ENCODE results near the gene RCBTB1. TPM values are rescaled to one million over a fixed set of nuclear protein-coding genes. Genes with fewer than 3 reads are reported as not detected.
A peak's percentile ranks its signal among the peaks of the same experiment; 100 is the strongest.
"Not testable (repeated sequence)": the region's sequence is repeated elsewhere in the genome, so short reads cannot be mapped to it uniquely, and the experiment has no call there.

RCBTB1 gene
- total RNA-seq, 2 experiments from 2014 or later: 10.3 to 11.4 TPM

DNA sequence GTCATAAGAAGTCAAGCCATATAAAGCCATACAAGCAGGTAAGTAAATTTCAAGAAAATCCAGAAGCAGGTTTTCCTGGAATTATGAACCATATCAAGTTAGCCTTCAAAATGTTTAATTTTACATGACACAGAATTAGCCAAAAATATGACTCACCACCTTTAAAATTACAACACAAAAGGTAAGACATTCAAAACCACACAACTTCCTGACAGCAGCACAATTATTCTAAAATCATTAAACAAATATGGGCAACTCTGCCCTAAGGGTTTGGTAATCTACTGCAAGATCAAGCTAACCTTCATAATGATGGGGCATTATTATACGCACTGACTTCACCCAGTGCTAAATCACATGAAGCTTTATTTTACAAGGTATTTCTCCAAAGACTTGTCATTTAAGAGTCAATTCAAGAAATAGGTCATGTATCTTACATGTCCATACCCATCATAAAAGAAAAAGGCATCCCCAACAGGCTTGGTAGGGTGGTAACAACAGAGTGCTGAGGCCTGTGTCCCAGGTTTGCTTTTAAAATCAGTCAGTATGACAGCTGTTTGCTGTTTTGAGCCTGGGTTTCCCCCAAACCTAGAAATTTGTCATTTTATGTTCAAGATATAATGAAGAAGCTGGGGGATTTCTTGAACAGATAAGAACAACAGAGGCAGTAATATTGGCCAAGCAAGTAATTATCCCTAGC, 15.2 kb downstream of the RCBTB1 start:
- Histone ChIP-seq H3K27ac (ENCODE audit: low read depth in 1 of 2, low read length in 2 of 2) (peak overlapping the region in 1 of 2 donors; percentile 52), H3K4me1 (ENCODE audit: insufficient read depth, low read length) (peaks cover 18% of the 10 kb centered on the region), H3K9me3 (ENCODE audit: control insufficient read depth in 1 of 2, insufficient read depth in 1 of 2, low read length in 2 of 2) (no peaks in the 10 kb centered on the region), H3K4me3 (ENCODE audit: low read length) (no peak overlapping the region), H3K36me3 (ENCODE audit: insufficient read depth, low read length) (peaks cover 10% of the 10 kb centered on the region), H3K27me3 (ENCODE audit: control insufficient read depth in 1 of 2, insufficient read depth in 2 of 2, low read length in 2 of 2) (no peaks in the 10 kb centered on the region)
- Mint-ChIP-seq H3K9me3 (no peaks in the 10 kb centered on the region), H3K27me3 (no peaks in the 10 kb centered on the region), H3K4me1 (ENCODE audit: low read depth) (peaks cover 26% of the 10 kb centered on the region), H3K4me3 (no peak overlapping the region), H3K27ac (peak overlapping the region; percentile 26), H3K36me3 (ENCODE audit: low read depth) (peaks cover 20% of the 10 kb centered on the region)
- ATAC-seq (ENCODE audit: poor library complexity) (peak; percentile 65), DNase-seq (peak in 1 of 14 experiments; percentile 42)
- ChIA-PET POLR2A (interaction anchor here (1.4 kb wide), 1 partner anchor 16 kb away, joined by 5 read pairs; the partner anchor contains the start of gene RCBTB1), CTCF (interaction anchor here (0.6 to 1.2 kb wide), 3 partner anchors 9 to 234 kb away, joined by 3 to 5 read pairs (median 4); no protein-coding TSS in a partner anchor)
- TF ChIP-seq, protein P1, sequence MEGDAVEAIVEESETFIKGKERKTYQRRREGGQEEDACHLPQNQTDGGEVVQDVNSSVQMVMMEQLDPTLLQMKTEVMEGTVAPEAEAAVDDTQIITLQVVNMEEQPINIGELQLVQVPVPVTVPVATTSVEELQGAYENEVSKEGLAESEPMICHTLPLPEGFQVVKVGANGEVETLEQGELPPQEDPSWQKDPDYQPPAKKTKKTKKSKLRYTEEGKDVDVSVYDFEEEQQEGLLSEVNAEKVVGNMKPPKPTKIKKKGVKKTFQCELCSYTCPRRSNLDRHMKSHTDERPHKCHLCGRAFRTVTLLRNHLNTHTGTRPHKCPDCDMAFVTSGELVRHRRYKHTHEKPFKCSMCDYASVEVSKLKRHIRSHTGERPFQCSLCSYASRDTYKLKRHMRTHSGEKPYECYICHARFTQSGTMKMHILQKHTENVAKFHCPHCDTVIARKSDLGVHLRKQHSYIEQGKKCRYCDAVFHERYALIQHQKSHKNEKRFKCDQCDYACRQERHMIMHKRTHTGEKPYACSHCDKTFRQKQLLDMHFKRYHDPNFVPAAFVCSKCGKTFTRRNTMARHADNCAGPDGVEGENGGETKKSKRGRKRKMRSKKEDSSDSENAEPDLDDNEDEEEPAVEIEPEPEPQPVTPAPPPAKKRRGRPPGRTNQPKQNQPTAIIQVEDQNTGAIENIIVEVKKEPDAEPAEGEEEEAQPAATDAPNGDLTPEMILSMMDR (IDR thresholded peaks at IDR 0.05): no peak
- intact Hi-C loops (cut with DNase I, micrococcal nuclease): no loop called here

DNA sequence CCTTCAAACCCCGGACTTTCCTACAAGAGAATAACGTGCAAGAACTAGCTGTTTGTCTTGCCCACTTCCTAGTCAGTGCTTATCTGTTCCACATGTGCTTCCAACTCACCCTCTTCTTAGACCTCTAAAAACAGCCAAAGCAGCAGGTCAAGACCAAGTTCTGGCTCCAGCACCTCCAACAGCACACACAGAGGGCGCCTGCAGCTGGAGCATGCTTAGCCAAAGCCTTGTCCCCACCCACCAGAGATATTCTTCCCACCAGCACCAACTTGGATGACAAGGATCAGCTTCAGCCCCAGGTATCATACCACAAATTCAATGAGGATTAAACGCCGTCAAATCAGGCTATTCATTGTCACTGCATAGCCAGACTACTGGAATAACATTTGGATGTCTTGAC, 17.9 kb downstream of the RCBTB1 start:
- Mint-ChIP-seq H3K9me3 (no peaks in the 10 kb centered on the region), H3K4me3 (no peak overlapping the region), H3K27me3 (no peaks in the 10 kb centered on the region), H3K4me1 (ENCODE audit: low read depth) (peaks cover 21% of the 10 kb centered on the region), H3K27ac (no peak overlapping the region), H3K36me3 (ENCODE audit: low read depth) (peaks cover 30% of the 10 kb centered on the region)
- Histone ChIP-seq H3K36me3 (ENCODE audit: insufficient read depth, low read length) (peaks cover 14% of the 10 kb centered on the region), H3K4me1 (ENCODE audit: insufficient read depth, low read length) (peaks cover 18% of the 10 kb centered on the region), H3K9me3 (ENCODE audit: control insufficient read depth in 1 of 2, insufficient read depth in 1 of 2, low read length in 2 of 2) (no peaks in the 10 kb centered on the region), H3K4me3 (ENCODE audit: low read length) (no peak overlapping the region), H3K27me3 (ENCODE audit: control insufficient read depth in 1 of 2, insufficient read depth in 2 of 2, low read length in 2 of 2) (no peaks in the 10 kb centered on the region), H3K27ac (ENCODE audit: low read depth in 1 of 2, low read length in 2 of 2) (no peak overlapping the region)
- POLR2A ChIA-PET: interaction anchor here (0.5 kb wide), 1 partner anchor 74 kb away, joined by 3 read pairs; no protein-coding TSS in a partner anchor
- CTCF ChIA-PET: no interaction called here
- TF ChIP-seq, protein P1 (IDR thresholded peaks at IDR 0.05): no peak
- ATAC-seq (ENCODE audit: poor library complexity): no peak
- intact Hi-C loops (cut with DNase I, micrococcal nuclease): no loop called here
- DNase-seq: no peak

DNA sequence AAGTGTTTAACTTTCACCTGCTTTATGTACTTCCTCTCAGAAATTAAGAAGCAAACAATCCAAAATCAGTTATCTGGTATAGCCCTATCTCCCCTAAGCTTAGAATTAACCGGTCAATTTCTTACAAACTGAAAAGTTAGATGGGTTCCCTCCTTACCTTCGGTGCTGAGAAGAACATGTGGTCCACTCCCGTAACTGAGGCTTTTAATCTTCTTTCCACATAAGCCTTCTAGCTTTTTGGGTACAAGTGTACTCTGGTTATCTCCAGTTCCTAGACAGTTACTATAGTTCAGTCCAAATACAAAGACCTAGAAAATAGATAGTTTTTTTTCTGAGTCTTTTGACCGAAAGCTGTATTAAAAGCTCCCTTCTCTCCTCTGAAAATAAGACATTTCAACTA, 18.9 kb downstream of the RCBTB1 start:
- H3K4me1 ChIP-seq (ENCODE audit: insufficient read depth, low read length): peaks cover 18% of the 10 kb centered on the region
- H3K4me3 ChIP-seq (ENCODE audit: low read length): no peak overlapping the region
- no peak for DNase-seq
- Mint-ChIP-seq H3K27me3 (no peaks in the 10 kb centered on the region), H3K4me1 (ENCODE audit: low read depth) (peaks cover 20% of the 10 kb centered on the region), H3K27ac (no peak overlapping the region), H3K4me3 (no peak overlapping the region), H3K36me3 (ENCODE audit: low read depth) (peaks cover 37% of the 10 kb centered on the region), H3K9me3 (no peaks in the 10 kb centered on the region)
- intact Hi-C loops (cut with DNase I, micrococcal nuclease): no loop called here
- ChIA-PET POLR2A (no interaction called here), CTCF (interaction anchor here (1.3 kb wide), 1 partner anchor 40 kb away, joined by 3 read pairs; no protein-coding TSS in a partner anchor)
- H3K9me3 ChIP-seq (ENCODE audit: control insufficient read depth in 1 of 2, insufficient read depth in 1 of 2, low read length in 2 of 2): no peaks in the 10 kb centered on the region
- no peak overlapping the region for H3K27ac ChIP-seq (ENCODE audit: low read depth in 1 of 2, low read length in 2 of 2)
- H3K36me3 ChIP-seq (ENCODE audit: insufficient read depth, low read length): peaks cover 14% of the 10 kb centered on the region
- TF ChIP-seq, protein P1 (IDR thresholded peaks at IDR 0.05): no peak
- no peak for ATAC-seq (ENCODE audit: poor library complexity)
- no peaks in the 10 kb centered on the region for H3K27me3 ChIP-seq (ENCODE audit: control insufficient read depth in 1 of 2, insufficient read depth in 2 of 2, low read length in 2 of 2)

DNA sequence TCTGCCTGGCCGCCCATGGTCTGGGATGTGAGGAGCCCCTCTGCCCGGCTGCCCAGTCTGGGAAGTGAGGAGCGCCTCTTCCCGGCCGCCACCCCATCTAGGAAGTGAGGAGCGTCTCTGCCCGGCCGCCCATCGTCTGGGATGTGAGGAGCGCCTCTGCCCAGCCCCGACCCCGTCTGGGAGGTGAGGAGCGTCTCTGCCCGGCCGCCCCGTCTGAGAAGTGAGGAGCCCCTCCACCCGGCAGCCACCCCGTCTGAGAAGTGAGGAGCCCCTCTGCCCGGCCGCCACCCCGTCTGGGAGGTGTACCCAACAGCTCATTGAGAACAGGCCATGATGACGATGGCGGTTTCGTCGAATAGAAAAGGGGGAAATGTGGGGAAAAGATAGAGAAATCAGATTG, 19.9 kb downstream of the RCBTB1 start:
- H3K27me3 ChIP-seq (ENCODE audit: control insufficient read depth in 1 of 2, insufficient read depth in 2 of 2, low read length in 2 of 2); H3K27me3 Mint-ChIP-seq; H3K9me3 Mint-ChIP-seq; H3K9me3 ChIP-seq (ENCODE audit: control insufficient read depth in 1 of 2, insufficient read depth in 1 of 2, low read length in 2 of 2); ATAC-seq (ENCODE audit: poor library complexity); POLR2A ChIA-PET; H3K27ac Mint-ChIP-seq; intact Hi-C loops (cut with DNase I, micrococcal nuclease); CTCF ChIA-PET; H3K4me3 Mint-ChIP-seq; H3K4me3 ChIP-seq (ENCODE audit: low read length); DNase-seq; H3K27ac ChIP-seq (ENCODE audit: low read depth in 1 of 2, low read length in 2 of 2): not testable (repeated sequence)
- Histone ChIP-seq H3K36me3 (ENCODE audit: insufficient read depth, low read length) (peaks cover 22% of the 10 kb centered on the region), H3K4me1 (ENCODE audit: insufficient read depth, low read length) (peaks cover 15% of the 10 kb centered on the region)
- H3K36me3 Mint-ChIP-seq (ENCODE audit: low read depth): peaks cover 47% of the 10 kb centered on the region
- peaks cover 11% of the 10 kb centered on the region for H3K4me1 Mint-ChIP-seq (ENCODE audit: low read depth)
